AG20443 (cell line): ENCODE results near the gene INTS4.
A peak's percentile ranks its signal among the peaks of the same experiment; 100 is the strongest.
"Not testable (repeated sequence)": the region's sequence is repeated elsewhere in the genome, so short reads cannot be mapped to it uniquely, and the experiment has no call there.

Source experiments
- DNase-seq: peaks from one replicate; pipeline ENCODE4 v3.0.0; 2012; ENCODE audit warnings: low spot score, mixed read lengths

The INTS4 gene, protein sequence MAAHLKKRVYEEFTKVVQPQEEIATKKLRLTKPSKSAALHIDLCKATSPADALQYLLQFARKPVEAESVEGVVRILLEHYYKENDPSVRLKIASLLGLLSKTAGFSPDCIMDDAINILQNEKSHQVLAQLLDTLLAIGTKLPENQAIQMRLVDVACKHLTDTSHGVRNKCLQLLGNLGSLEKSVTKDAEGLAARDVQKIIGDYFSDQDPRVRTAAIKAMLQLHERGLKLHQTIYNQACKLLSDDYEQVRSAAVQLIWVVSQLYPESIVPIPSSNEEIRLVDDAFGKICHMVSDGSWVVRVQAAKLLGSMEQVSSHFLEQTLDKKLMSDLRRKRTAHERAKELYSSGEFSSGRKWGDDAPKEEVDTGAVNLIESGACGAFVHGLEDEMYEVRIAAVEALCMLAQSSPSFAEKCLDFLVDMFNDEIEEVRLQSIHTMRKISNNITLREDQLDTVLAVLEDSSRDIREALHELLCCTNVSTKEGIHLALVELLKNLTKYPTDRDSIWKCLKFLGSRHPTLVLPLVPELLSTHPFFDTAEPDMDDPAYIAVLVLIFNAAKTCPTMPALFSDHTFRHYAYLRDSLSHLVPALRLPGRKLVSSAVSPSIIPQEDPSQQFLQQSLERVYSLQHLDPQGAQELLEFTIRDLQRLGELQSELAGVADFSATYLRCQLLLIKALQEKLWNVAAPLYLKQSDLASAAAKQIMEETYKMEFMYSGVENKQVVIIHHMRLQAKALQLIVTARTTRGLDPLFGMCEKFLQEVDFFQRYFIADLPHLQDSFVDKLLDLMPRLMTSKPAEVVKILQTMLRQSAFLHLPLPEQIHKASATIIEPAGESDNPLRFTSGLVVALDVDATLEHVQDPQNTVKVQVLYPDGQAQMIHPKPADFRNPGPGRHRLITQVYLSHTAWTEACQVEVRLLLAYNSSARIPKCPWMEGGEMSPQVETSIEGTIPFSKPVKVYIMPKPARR

DNA sequence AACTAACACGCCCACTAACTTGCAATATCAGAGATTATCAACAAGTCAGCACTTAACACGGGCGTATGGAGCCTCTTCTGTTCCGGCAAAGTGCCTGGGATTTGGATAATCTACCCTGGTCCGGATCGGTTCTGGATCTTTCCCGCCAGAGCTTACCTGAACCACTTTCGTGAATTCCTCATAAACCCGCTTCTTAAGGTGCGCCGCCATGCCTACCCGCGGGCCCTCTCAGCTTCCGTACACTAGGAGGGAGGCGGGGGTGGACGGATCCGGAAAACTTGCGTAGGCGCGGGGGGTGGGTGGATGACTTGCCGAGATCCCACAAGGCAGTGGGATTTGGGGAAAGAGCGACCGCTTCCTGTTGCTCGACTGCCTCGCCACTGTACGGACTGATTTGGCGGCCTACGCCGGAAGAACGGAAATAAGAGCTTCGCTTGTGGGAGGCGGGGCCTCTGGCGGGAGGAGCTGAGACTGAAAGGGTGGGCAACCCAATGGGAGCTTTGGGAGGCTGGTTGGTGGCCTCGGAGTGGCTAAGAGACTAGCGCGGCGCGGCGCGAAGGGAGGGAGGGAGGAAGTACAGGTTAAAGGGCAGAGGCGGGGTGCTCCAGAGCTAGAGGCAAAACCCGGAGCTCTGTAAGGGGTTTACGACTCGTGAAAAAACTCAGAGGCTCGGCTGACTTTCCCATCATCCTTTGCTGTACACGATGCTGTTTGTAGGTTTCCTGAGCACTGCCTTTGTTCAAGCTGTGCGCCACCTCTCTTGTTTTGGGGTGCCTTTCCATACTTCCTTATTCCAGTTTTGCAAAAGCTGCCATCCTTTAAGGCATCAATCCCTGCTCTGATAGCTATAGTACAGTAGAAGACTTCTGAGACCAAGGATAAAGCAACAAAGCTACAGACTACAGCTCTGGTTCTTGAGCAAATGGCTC, at the start of gene INTS4:
TSS of gene INTS4 (minus strand) at position 235 of the 929 bp plus-strand sequence. CDS start at position 210, 25 bp downstream.
- peak; percentile 97 for DNase-seq

DNA sequence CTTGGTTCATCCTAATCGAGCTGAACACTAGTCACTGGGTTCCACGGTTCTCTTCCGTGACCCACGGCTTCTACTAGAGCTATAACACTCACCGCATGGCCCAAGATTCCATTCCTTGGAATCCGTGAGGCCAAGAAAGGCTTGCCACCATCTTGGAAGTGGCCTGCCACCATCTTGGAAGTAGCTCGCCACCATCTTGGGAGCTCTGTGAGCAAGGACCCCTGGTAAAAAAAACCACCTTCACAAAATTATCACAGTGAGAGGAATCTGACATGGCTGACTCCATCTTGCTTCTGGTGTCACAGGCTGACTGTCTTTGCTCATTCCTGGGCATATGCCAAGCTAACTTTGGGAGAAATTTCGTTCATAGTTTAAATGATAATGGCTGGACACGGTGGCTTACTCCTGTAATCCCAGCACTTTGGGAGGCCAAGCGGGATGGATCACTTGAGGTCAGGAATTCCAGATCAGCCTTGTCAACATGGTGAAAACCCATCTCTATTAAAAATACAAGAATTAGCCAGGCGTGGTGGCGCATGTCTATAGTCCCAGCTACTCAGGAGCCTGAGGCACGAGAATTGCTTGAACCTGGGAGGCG, 47.5 kb upstream of the INTS4 start:
- DNase-seq: no peak

- DNase-seq: not testable (repeated sequence)
Observed at GRCh38 chr11:78041380-78041719, 46.9 kb upstream of the INTS4 start.

- no peak for DNase-seq
Observed at GRCh38 chr11:78040691-78041379, 46.4 kb upstream of the INTS4 start.

GRCh38 chr11:78039919-78040671, 45.6 kb upstream of the INTS4 start:
- peak; percentile 82 for DNase-seq

DNA sequence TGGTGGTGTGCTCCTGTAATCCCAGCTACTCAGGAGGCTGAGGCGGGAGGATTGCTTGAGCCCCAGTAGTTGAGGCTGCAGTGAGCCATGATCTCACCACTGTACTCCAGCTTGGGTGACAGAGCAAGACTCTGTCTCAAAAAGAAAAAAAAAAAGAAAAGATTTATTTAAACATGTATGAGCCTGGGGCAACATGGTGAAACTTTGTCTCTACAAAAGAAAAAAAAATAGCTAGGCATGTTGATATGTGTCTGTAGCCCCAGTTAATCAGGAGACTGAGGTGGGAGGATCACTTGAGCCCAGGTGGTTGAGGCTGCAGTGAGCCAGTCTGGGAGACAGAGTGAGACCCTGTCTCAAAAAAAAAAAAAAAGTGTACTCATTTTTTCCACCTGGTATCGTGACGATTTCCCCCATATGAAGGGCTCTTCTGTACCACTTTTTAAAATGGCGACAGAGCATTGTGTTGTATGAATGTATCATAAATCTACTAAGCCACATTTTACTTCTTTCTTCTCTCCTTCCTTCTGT, 45.0 kb upstream of the INTS4 start:
- no peak for DNase-seq

DNA sequence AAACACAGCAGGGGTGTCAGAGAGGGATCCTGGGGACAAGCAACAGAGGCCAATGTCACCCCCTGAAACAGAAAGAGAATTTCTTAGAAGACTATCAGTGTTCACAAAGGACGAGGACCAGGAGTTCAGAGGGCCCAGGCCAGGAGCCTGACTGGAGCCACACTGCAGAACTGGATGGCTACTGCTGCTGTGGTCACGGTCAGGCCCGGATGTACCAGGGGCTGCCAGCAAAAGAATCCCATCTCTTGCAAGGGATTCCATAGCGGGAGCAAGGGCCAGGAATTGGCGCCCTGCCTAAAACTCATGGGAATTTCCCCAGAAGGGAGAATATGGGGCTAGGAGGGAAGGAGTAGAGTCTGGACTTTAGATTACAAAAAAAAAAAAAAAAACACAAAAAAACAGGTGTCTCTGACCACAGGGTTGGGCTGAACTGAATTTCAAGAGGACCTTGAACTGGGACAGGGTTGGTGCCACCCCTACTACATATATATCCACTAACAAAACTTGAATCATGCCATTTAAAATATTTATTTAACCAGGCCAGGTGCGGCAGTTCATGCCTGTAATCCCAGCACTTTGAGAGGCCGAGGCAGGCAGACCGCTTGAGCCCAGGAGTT, 44.3 kb upstream of the INTS4 start:
- DNase-seq: no peak

DNA sequence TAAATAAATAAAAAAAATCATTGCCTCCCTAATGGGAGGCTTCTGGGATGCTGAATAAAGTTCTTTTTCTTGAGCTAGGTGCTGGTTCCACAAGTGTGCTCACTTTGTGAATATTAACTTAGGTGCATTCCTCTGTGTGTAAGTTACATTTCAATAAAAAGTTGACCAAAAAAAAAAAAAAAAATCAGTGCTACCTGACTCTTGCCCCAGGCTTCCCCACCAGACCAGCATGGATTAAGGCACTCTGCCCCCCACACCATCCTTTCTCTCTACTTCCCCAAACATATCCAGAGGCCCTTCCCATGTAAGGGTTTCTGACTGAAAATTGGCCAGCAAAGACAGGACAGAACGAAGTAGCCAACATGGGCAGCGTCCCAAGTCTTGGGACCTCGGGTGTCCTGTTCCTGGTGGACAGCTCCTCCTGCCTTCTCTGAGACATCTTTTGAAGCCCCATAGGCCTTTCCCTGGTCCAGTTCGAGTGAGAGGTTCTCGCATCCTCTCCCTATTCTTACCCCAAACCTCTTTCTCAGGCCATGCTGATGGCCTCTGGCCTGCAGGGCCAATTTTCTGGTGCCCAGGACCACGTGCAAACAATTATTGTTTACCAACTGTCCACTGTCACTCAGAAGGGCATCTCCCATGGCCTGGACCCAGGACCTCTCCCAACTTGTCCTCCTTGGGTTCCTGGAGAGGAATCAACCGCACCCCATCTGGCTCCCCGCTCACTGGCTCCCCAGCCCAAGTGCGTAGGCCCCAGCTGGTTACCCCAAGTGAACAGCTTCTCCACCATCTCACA, 43.6 kb upstream of the INTS4 start:
- no peak for DNase-seq

- no peak for DNase-seq
Observed at GRCh38 chr11:78037056-78037455, 42.6 kb upstream of the INTS4 start.

DNA sequence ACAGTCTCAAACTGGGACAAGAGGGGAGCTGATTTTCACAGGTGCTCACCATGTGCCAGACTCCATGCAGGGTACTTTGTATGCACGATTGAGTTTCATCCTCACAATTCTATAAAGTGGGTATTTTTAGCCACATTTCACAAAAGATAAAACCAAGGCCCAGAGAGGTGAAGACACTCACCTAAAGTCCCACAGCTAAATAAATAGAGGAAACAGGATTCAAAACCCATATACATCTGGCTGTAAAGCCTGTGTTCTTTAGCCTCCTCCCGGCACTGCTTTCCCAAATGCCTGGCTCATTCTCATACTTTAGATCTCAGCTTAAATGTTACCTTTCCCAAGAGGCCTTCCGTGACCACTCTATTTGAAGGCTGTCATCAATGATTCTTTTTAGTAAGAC, 41.8 kb upstream of the INTS4 start:
- DNase-seq: no peak

GRCh38 chr11:78034623-78035022, 40.2 kb upstream of the INTS4 start:
- no peak for DNase-seq

DNA sequence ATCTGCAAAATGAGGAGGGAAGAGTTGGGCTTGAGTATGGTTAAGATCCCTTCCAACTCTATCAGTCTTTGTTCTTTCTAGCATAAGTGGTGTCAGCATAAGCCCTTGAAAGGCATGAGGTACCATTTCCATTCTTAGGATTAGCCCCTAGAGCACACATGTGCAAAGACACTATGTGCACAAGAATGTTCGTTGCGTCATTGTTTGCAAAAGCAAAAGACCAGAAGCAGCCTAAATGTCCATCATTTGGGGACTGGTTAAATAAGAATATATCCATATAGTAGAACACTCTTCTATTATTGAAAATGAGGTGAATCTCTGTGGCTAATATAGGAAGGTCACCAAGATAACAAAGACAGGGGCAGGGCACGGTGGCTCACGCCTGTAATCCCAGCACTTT, 38.6 kb upstream of the INTS4 start:
- DNase-seq: no peak

DNA sequence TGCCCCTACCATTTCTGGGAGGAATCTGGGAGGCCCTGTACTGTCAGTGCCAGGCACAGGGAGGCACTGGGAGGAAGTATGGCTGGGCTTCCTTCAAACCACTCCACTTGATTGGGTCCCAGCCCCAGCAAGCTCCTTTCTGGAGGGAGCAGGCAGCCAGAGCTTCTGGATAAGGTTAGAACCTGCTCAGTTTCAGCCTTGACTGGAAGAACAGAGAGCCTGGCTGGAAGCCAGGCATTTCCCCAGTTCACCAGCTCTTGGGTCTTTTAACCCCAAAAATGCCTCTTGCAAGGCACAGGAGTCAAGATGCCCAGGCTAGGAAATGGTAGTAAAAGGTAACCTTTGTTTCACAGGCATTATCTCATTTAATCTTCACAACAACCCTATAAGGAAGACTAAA, 37.6 kb upstream of the INTS4 start:
- DNase-seq: no peak

DNA sequence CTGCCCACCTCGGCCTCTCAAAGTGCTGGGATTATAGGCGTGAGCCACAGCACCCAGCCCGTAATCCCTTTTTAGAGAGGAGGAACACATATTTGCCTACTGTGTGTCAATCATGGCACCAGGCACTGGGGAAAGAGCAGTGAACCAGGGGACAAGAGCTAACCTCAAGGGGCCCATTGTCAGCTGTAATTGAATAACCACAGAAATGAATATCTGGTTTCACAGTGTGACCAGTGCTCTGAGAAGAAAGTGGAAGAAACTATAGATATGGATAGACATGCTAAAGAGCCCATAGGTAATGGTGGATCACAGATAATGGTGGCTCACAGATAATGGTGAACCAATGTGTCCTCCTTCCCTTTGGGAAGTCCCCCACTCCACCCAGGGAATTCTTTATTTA, 37.2 kb upstream of the INTS4 start:
- DNase-seq: no peak

DNA sequence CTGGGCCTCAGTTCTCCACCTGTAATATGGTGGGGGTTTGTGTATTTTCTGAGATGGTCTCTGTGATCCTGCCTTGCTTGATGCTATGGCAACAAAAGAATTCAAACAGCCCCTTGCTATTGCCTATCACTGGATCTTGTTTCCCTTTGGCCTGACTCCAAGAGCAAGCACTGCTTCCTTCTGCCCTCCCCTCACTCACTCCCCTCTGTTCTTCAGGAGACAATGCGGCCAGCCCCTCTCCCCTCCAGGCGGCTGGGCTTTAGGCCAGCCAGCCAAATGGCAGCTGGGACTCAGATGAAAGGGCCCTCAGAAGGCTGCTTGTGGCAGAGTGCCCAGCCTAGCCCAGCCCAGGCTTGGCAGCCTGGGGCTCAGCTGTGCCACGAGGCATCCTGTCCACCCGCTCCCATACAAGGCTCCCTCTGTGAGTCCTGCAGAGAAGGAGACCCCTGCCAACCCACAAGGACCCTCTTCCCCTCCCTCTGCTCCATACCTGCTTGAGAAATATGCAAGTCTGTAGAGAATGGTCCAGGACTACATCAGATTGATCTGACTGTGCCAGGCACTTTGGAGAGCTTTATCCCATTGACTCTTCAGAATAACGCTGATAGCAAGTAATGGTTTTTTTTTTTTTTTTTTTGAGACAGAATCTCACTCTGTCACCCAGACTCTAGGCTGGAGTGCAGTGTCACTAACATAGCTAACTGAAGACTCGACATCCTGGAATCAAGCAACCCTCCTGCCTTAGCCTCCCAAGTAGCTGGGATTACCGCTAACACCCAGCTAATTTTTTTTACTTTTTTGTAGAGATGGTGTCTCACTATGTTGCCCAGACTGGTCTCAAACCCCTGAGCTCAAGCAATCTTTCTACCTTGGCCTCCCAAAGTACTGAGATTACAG, 36.2 kb upstream of the INTS4 start:
- DNase-seq: peak; percentile 63

GRCh38 chr11:78028423-78028822, 34.0 kb upstream of the INTS4 start:
- not testable (repeated sequence) for DNase-seq

DNA sequence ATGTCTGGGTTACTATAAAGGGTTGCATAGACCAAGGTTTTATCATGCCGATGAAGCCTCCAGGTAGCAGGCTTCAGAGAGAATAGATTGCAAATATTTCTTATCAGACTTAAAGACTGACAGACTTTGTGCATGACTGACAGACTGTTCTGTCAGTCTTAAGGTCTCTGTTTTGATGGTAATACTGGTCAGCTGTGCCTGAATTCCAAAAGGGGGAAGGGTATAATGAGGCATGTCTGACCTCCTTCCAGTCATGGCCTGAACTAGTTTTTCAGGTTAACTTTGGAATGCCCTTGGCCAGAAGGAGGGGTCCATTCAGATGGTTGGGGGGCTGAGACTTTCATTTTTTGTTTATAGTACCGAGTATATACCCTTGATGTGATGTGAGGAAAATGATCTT, 33.3 kb upstream of the INTS4 start:
- DNase-seq: no peak

- DNase-seq: no peak
Observed at GRCh38 chr11:78025378-78025777, 30.9 kb upstream of the INTS4 start.
